Measurements from ENCODE around the gene GNAI3. TPM values are rescaled to one million over a fixed set of nuclear protein-coding genes. Genes with fewer than 3 reads are reported as not detected.

The GNAI3 gene
- total and polyA plus RNA-seq, 2 of the 13 experiments (the other 11 are each of a cell fraction or from before 2014, with no cell fraction given), result 4.3 to 9.0 TPM

DNA sequence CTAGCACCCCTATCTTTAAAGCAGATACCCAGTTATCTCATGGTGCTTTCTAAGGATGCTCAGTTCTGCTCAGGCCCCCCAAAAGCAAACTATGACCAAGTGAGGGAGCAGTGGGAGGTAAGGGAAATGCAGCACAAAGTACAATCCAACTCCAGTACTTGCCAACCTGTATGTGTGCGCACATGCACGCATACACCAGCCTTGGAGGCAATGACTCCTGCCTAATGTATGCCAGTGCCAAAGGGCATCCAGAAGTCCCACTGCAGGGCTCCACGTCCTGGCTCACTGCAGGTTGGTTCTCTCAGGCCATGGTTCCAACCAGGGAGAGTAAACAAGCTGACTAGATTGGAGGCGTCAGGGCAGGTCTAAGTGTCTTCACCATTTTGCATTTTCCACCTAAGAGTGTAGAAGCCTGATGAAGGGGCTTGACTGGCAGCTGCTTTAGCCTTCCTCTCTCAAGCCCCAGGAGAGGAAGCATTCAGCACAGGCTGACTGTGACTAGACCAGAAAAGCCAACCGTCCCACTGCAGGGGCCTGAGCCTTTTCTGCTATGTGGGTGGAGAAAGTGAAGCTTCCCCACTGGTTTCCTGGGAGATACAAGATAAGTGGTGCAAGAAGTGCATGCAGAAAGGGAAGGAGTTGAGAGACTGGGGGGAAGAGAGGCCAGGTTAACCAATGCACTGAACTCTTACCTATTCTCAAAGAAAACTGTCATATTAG, 46.6 kb upstream of the GNAI3 start:
- CTCF ChIA-PET (ENCODE audit: low intra/inter-chr PET ratio, low total read pairs), result interaction anchor here (0.7 kb wide), 1 partner anchor 30 kb away, joined by 4 read pairs; no protein-coding TSS in a partner anchor
- no peak for ATAC-seq

More for the DNA sequence above, 46.6 kb upstream of the GNAI3 start:
- Histone ChIP-seq H3K79me2 (ENCODE audit: insufficient read depth, low read length) (no peaks in the 10 kb centered on the region), H3K4me1 (ENCODE audit: insufficient read depth, low read length) (no peaks in the 10 kb centered on the region), H3K27me3 (ENCODE audit: control insufficient read depth in 1 of 2, insufficient read depth in 2 of 2, low read length in 2 of 2) (no peaks in the 10 kb centered on the region), H3K27ac (ENCODE audit: extremely low read length, insufficient read depth, low read length) (no peak overlapping the region), H3K4me3 (replicated peaks in 1 of 3; ENCODE audit: insufficient read depth in 1 of 3, low read depth in 2 of 3, low read length in 3 of 3) (no peak overlapping the region), H4K20me1 (ENCODE audit: insufficient read depth, low read length) (no peaks in the 10 kb centered on the region), H3K4me2 (ENCODE audit: low read depth, low read length) (no peak overlapping the region), H3K9ac (ENCODE audit: insufficient read depth, low read depth, low read length) (no peak overlapping the region), H2AFZ (ENCODE audit: low read length) (no peak overlapping the region), H3K36me3 (replicated peaks in 1 of 2; ENCODE audit: control insufficient read depth in 1 of 2, insufficient read depth in 2 of 2, low read length in 2 of 2) (no peaks in the 10 kb centered on the region; a peak in 1 of 5 replicates), H3K9me3 (ENCODE audit: low read length) (no peaks in the 10 kb centered on the region)
- FAIRE-seq, result no peak
- 88% methylated on average over 2 of the region's 5 CpGs for WGBS (ENCODE audit: low lambda C conversion rate)
- in situ Hi-C loops (cut with HindIII; ENCODE audit: extremely low pct_ligation_motif_present, low pct_unique_long_range_greater_than_20kb) (no loop called here), intact Hi-C loops (cut with micrococcal nuclease; ENCODE audit: unreplicated experiment) (no loop called here)
- no TSS peak for BruUV-seq (replicated peaks)
- POLR2A ChIA-PET, result no interaction called here
- DNase-seq (ENCODE audit: low spot score), result no peak
- TF ChIP-seq ZBTB42 (CRISPR knock-in tag; IDR thresholded peaks at IDR 0.05) (no peak), NR2F2 (IDR thresholded peaks at IDR 0.05; ENCODE audit: borderline replicate concordance, low read depth) (no peak), JARID2 (CRISPR knock-in tag; IDR thresholded peaks at IDR 0.05; ENCODE audit: insufficient replicate concordance) (no peak), SYNCRIP (IDR thresholded peaks at IDR 0.05; ENCODE audit: insufficient read depth, low read depth, low read length) (no peak), ZNF136 (CRISPR knock-in tag; IDR thresholded peaks at IDR 0.05; ENCODE audit: low read depth) (no peak), NAIF1 (CRISPR knock-in tag; IDR thresholded peaks at IDR 0.05; ENCODE audit: borderline replicate concordance) (no peak), ZNF546 (CRISPR knock-in tag; conservative IDR thresholded peaks at IDR 0.05) (no peak), KLF12 (CRISPR knock-in tag; IDR thresholded peaks at IDR 0.05; ENCODE audit: borderline replicate concordance) (no peak), NR2C2 (CRISPR knock-in tag; IDR thresholded peaks at IDR 0.05; ENCODE audit: borderline replicate concordance) (no peak), MYC (CRISPR knock-in tag; IDR thresholded peaks at IDR 0.05; ENCODE audit: borderline replicate concordance) (no peak), ZNF451 (CRISPR knock-in tag; IDR thresholded peaks at IDR 0.05) (no peak), ZNF484 (CRISPR knock-in tag; IDR thresholded peaks at IDR 0.05; ENCODE audit: borderline replicate concordance, low read depth) (no peak), ZNF562 (CRISPR knock-in tag; IDR thresholded peaks at IDR 0.05; ENCODE audit: borderline replicate concordance) (no peak), ZNF782 (CRISPR knock-in tag; IDR thresholded peaks at IDR 0.05; ENCODE audit: borderline replicate concordance) (no peak), NFKBIZ (CRISPR knock-in tag; IDR thresholded peaks at IDR 0.05) (no peak), FOXM1 (CRISPR knock-in tag; IDR thresholded peaks at IDR 0.05) (no peak), SAP130 (CRISPR knock-in tag; IDR thresholded peaks at IDR 0.05; ENCODE audit: low read depth) (no peak)
- TF ChIP-seq, protein P1, sequence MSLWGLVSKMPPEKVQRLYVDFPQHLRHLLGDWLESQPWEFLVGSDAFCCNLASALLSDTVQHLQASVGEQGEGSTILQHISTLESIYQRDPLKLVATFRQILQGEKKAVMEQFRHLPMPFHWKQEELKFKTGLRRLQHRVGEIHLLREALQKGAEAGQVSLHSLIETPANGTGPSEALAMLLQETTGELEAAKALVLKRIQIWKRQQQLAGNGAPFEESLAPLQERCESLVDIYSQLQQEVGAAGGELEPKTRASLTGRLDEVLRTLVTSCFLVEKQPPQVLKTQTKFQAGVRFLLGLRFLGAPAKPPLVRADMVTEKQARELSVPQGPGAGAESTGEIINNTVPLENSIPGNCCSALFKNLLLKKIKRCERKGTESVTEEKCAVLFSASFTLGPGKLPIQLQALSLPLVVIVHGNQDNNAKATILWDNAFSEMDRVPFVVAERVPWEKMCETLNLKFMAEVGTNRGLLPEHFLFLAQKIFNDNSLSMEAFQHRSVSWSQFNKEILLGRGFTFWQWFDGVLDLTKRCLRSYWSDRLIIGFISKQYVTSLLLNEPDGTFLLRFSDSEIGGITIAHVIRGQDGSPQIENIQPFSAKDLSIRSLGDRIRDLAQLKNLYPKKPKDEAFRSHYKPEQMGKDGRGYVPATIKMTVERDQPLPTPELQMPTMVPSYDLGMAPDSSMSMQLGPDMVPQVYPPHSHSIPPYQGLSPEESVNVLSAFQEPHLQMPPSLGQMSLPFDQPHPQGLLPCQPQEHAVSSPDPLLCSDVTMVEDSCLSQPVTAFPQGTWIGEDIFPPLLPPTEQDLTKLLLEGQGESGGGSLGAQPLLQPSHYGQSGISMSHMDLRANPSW (CRISPR knock-in tag; IDR thresholded peaks at IDR 0.05; ENCODE audit: borderline replicate concordance), result no peak
- TF ChIP-seq, protein P2, sequence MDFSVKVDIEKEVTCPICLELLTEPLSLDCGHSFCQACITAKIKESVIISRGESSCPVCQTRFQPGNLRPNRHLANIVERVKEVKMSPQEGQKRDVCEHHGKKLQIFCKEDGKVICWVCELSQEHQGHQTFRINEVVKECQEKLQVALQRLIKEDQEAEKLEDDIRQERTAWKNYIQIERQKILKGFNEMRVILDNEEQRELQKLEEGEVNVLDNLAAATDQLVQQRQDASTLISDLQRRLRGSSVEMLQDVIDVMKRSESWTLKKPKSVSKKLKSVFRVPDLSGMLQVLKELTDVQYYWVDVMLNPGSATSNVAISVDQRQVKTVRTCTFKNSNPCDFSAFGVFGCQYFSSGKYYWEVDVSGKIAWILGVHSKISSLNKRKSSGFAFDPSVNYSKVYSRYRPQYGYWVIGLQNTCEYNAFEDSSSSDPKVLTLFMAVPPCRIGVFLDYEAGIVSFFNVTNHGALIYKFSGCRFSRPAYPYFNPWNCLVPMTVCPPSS (IDR thresholded peaks at IDR 0.05), result no peak
- TF ChIP-seq, protein P3, sequence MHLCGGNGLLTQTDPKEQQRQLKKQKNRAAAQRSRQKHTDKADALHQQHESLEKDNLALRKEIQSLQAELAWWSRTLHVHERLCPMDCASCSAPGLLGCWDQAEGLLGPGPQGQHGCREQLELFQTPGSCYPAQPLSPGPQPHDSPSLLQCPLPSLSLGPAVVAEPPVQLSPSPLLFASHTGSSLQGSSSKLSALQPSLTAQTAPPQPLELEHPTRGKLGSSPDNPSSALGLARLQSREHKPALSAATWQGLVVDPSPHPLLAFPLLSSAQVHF (CRISPR knock-in tag; IDR thresholded peaks at IDR 0.05), result no peak
